Measurements from ENCODE around the gene MED6. TPM values are rescaled to one million over a fixed set of nuclear protein-coding genes. Genes with fewer than 3 reads are reported as not detected.

Gene MED6
- total RNA-seq, 1 experiment from 2014 or later, result 24.4 TPM

DNA sequence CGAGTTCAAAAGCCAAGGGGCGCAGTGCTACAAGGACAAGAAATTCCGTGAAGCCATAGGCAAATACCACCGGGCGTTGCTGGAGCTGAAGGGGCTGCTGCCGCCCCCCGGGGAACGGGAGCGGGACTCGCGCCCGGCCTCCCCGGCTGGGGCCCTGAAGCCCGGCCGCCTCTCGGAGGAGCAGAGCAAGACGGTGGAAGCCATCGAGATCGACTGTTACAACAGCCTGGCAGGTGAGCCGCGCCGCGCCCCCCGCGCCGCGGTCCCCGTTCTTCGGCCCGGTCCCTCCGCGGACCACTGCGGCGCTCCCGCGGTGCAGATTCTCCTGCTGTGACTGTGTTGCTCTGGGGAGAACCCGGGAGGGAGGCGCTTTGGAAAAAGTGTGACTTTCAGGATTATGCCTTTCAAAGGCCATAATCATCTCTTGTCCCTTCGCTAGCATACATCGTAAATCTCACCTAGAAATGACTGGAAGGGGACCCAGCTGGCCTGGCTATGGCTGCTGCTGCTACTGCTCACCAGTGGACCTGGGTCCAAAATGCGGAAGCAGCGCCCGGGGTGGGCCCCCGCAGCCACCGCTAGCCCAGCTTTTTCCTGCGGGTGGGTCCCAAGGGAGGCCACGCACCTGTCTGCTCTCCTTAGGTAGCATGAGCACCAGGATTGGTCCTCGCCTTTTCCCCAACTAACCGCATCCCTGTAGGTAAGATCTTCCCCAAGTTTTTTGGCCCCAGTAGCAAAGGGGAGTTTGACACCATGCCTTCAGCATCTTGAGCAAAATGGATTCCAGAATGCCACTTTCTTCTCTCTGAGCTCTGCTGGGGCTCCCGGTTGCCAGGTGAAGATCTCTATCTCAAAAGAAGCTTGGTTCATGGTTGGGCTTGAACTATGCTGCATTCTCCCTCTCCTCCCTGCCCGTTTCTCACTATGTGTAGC lies 42.1 kb upstream of the MED6 start:
- ChIA-PET POLR2A (no interaction called here), CTCF (no interaction called here)
- Histone ChIP-seq H3K27me3 (ENCODE audit: control insufficient read depth, insufficient read depth, low read length) (peaks cover 20% of the 10 kb centered on the region), H3K4me1 (ENCODE audit: control insufficient read depth, insufficient read depth, low read length) (no peaks in the 10 kb centered on the region), H3K4me3 (ENCODE audit: low read depth in 2 of 2, low read length in 2 of 2) (peak overlapping the region; percentile 43 to 44), H3K36me3 (ENCODE audit: control insufficient read depth, insufficient read depth, low read length) (no peaks in the 10 kb centered on the region), H3K9me3 (ENCODE audit: control insufficient read depth, insufficient read depth, low read depth, low read length) (no peaks in the 10 kb centered on the region), H3K27ac (ENCODE audit: low read length) (no peak overlapping the region)
- in situ Hi-C loops (cut with HindIII; ENCODE audit: low pct_unique_long_range_greater_than_20kb, low sequenced_read_pairs) (no loop called here), intact Hi-C loops (cut with micrococcal nuclease; ENCODE audit: unreplicated experiment) (no loop called here)
- TF ChIP-seq SIN3A (IDR thresholded peaks at IDR 0.05; ENCODE audit: borderline replicate concordance, insufficient read depth, low read depth, low read length) (no peak), TCF7L2 (IDR thresholded peaks at IDR 0.05; ENCODE audit: low read depth, low read length) (no peak), POLR2AphosphoS5 (IDR thresholded peaks at IDR 0.05; ENCODE audit: low read depth, low read length) (no peak)
- TF ChIP-seq, protein P1, sequence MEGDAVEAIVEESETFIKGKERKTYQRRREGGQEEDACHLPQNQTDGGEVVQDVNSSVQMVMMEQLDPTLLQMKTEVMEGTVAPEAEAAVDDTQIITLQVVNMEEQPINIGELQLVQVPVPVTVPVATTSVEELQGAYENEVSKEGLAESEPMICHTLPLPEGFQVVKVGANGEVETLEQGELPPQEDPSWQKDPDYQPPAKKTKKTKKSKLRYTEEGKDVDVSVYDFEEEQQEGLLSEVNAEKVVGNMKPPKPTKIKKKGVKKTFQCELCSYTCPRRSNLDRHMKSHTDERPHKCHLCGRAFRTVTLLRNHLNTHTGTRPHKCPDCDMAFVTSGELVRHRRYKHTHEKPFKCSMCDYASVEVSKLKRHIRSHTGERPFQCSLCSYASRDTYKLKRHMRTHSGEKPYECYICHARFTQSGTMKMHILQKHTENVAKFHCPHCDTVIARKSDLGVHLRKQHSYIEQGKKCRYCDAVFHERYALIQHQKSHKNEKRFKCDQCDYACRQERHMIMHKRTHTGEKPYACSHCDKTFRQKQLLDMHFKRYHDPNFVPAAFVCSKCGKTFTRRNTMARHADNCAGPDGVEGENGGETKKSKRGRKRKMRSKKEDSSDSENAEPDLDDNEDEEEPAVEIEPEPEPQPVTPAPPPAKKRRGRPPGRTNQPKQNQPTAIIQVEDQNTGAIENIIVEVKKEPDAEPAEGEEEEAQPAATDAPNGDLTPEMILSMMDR (IDR thresholded peaks at IDR 0.05), result no peak
- TF ChIP-seq, protein P2, sequence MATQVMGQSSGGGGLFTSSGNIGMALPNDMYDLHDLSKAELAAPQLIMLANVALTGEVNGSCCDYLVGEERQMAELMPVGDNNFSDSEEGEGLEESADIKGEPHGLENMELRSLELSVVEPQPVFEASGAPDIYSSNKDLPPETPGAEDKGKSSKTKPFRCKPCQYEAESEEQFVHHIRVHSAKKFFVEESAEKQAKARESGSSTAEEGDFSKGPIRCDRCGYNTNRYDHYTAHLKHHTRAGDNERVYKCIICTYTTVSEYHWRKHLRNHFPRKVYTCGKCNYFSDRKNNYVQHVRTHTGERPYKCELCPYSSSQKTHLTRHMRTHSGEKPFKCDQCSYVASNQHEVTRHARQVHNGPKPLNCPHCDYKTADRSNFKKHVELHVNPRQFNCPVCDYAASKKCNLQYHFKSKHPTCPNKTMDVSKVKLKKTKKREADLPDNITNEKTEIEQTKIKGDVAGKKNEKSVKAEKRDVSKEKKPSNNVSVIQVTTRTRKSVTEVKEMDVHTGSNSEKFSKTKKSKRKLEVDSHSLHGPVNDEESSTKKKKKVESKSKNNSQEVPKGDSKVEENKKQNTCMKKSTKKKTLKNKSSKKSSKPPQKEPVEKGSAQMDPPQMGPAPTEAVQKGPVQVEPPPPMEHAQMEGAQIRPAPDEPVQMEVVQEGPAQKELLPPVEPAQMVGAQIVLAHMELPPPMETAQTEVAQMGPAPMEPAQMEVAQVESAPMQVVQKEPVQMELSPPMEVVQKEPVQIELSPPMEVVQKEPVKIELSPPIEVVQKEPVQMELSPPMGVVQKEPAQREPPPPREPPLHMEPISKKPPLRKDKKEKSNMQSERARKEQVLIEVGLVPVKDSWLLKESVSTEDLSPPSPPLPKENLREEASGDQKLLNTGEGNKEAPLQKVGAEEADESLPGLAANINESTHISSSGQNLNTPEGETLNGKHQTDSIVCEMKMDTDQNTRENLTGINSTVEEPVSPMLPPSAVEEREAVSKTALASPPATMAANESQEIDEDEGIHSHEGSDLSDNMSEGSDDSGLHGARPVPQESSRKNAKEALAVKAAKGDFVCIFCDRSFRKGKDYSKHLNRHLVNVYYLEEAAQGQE (IDR thresholded peaks at IDR 0.05; ENCODE audit: insufficient read depth in 1 of 2, low read depth in 2 of 2, low read length in 1 of 2), result no peak
- ATAC-seq (peak; percentile 62), DNase-seq (ENCODE audit: low read depth, low spot score) (no peak)
- BruUV-seq (replicated peaks), result no TSS peak

DNA sequence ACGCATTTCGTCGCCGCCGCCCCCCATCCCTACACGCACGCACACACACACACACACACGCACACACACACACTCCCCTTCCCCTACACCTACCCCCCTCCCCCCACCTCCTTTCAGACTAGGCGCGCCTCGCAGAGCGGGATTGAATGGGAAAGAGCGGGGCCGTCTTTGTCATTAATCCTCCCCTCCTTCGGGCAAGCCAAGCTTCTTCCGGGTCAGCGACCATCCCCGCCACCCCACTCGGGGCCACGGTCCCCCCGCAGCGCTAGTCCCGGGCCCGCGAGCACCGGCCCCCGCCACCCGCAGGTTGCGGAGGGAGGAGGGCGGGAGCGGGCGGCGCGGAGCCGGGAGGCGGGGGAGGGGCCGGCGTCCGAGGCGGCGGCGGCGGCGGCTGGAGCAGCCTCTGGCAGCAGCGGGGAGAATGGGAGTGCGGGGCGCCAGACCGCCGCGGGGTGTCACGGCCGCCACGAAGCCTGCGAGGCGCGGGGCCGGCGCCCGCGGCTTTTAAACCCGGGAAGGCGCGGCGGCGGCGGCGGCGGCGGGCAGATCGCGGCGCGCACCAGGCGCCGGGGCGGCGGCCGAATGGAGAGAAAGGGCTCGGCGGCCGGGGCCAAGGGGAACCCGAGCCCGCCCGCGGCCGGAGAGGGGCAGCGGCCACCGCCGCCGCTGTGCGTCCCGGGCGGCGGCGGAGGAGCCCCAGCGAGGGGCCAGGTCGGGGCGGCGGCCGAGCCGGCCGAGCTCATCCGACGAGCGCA lies 41.3 kb upstream of the MED6 start, which contains the start of gene TTC9:
TSS of gene TTC9 (plus strand) at position 369 of the 755 bp plus-strand sequence. CDS start at position 583, 214 bp downstream.
- H3K9me3 ChIP-seq (ENCODE audit: control insufficient read depth, insufficient read depth, low read depth, low read length), result no peaks in the 10 kb centered on the region
- CTCF ChIA-PET, result no interaction called here
- ATAC-seq, result peak; percentile 72
- H3K27me3 ChIP-seq (ENCODE audit: control insufficient read depth, insufficient read depth, low read length), result peaks cover 20% of the 10 kb centered on the region
- DNase-seq (ENCODE audit: low read depth, low spot score), result no peak
- POLR2A ChIA-PET, result no interaction called here
- peak within 1 kb of the TSS; percentile 43 to 44 for H3K4me3 ChIP-seq (ENCODE audit: low read depth in 2 of 2, low read length in 2 of 2)
- H3K36me3 ChIP-seq (ENCODE audit: control insufficient read depth, insufficient read depth, low read length), result no peaks in the 10 kb centered on the region
- in situ Hi-C loops (cut with HindIII; ENCODE audit: low pct_unique_long_range_greater_than_20kb, low sequenced_read_pairs), result no loop called here
- no TSS peak for BruUV-seq (replicated peaks)
- H3K27ac ChIP-seq (ENCODE audit: low read length), result no peak within 1 kb of the TSS
- H3K4me1 ChIP-seq (ENCODE audit: control insufficient read depth, insufficient read depth, low read length), result no peaks in the 10 kb centered on the region
- TF ChIP-seq TCF7L2 (IDR thresholded peaks at IDR 0.05; ENCODE audit: low read depth, low read length) (no peak), SIN3A (IDR thresholded peaks at IDR 0.05; ENCODE audit: borderline replicate concordance, insufficient read depth, low read depth, low read length) (no peak), POLR2AphosphoS5 (IDR thresholded peaks at IDR 0.05; ENCODE audit: low read depth, low read length) (no peak)
- TF ChIP-seq, protein P1 (IDR thresholded peaks at IDR 0.05), result no peak
- TF ChIP-seq, protein P2 (IDR thresholded peaks at IDR 0.05; ENCODE audit: insufficient read depth in 1 of 2, low read depth in 2 of 2, low read length in 1 of 2), result no peak
- intact Hi-C loops (cut with micrococcal nuclease; ENCODE audit: unreplicated experiment), result no loop called here

Data from Panc1 (cell line).